ENCODE measurements around the gene TBX2. TPM values are rescaled to one million over a fixed set of nuclear protein-coding genes. Genes with fewer than 3 reads are reported as not detected.
"Not testable (repeated sequence)": the region's sequence is repeated elsewhere in the genome, so short reads cannot be mapped to it uniquely, and the experiment has no call there.

The TBX2 gene
- total RNA-seq, 1 donor from 2014 or later: 1.6 TPM

DNA sequence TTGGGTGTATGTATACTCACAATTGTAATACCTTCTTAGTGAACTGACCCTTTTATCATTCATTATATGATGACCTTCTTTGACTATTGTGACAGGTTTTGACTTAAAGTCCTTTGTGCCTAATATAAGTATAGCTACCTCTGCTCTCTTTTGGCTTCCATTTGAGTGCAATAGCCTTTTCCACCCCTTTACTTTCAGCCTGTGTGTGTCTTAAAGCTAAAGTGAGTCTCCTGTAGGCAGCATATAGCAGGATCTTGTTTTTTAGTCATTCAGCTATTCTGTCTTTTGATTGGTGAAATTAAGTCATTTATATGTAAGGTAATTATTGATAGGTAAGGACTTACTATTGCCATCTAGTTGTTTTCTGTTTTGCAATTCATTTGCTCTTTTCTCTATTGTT lies 36.6 kb downstream of the TBX2 start:
- no peak for ATAC-seq

DNA sequence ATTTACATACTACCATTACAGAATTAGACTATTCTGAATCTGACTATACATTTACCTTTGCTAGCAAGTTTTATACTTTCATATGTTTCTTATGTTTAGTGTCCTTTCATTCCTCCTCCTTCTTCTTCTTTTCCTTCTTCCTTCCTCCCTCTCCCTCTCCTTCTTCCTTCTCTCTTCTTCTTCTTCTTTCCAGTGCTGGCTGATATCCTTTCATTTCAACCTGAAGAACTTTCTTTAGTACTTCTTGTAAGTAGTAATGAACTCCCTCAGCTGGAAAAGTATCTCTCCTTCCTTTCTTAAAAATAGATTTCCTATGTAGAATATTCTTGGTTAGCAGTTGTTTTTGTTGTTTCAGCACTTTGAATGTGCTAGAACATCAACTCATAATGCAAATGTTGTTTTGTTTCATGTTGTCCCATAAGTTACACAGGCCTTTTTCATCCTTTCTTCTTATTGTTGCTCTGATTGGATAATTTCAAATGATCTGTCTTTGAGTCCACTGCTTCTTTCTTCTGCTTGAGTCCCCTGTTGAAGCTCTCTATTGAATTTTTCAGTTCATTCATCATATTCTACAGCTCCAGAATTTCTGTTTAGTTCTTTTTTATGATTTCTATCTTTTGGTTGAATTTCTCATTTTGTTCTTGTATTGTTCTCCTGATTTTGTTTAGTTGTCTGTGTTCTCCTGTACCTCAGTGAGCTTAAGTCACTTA lies 37.5 kb downstream of the TBX2 start:
- ATAC-seq: no peak

DNA sequence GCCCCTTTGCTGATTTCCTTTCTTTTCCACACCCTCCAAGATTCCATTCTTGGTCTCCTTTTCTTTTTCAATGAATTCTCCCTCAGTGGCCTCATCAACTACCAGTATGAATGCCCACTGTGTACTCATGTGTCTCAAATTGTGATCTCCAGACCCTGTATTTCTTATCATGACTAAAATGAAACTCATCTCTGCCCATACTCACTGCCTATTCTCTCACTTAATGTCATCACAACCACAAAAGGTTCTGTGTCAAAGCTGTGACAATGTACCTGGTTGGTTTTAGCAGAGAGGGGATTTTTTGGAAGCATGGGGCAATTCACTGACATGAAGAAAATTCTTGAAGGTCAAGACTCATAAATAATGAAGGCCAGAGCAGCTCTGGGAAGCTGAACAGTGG lies 41.1 kb downstream of the TBX2 start:
- ATAC-seq: no peak

DNA sequence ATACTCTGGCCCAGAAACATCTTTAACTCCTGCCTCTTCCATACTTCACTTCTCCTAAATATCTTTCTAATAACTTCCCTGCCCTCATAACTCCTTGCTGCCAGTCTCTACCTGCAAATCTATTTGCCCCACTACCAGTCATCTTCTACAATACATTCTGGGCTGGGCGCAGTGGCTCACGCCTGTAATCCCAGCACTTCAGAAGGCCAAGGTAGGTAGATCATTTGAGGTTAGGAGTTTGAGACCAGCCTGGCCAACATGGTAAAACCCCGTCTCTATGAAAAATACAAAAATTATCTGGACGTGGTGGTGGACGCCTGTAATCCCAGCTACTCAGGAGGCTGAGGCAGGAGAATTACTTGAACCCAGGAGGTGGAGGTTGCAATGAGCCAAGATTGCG lies 41.9 kb downstream of the TBX2 start:
- ATAC-seq: not testable (repeated sequence)

DNA sequence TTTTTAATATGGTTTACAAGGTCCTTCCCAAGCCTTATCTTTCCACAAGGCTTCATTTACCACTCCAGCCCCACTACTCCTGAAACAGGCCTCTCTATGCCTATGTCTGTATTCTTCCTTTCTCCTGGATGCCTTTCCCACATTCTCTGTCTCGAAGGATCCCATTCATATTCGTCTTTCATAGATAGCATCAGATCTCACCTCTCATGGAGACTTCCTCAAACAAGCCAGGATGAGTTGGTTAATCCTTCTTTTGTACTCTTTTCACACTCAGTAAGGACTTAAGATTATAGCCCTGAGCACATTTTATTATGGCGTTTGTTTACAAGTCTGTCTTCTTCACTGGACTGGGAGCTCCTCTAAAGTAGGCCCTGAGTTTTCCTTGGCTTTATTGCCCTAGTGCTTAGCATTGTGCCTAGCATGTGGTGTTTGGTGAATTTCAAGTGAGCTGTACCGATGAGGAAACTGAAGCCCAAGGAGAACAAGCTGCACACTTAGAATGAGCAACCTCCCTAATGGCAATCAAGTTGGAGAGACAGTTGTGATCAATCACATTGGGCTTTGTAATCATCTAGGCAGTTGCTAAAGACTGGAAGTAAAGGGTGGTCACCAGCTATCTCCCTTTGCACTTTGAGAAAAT lies 42.6 kb downstream of the TBX2 start:
- ATAC-seq: no peak

DNA sequence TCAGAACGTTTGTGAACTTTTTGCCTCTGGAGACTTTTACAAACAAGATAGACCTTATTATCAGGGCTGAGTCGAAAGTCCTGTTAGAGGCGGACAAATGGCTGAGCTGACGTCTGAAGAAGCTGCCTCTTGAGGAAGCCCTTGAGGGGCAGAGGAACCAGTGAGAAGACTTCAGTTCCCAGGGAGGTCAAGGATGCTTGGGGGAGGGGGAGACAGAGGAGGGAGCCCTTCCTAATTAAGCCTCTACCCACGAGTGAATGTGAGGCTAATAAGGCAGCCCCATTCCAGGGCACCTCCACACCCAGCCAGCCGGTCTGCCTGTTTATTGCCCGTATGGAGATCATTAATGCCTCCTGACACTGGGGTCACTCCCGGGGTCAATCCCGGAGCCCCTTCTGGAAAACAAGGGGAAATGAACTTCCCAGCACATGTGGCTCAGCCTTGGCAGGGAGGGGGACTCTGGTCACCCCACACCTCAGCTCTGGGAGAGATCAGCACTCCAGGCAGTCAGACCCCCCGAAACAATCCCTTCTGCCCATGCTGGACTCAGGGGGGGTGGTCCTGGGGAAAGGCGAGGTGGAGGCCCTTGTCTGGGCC lies 43.3 kb downstream of the TBX2 start:
- no peak for ATAC-seq

DNA sequence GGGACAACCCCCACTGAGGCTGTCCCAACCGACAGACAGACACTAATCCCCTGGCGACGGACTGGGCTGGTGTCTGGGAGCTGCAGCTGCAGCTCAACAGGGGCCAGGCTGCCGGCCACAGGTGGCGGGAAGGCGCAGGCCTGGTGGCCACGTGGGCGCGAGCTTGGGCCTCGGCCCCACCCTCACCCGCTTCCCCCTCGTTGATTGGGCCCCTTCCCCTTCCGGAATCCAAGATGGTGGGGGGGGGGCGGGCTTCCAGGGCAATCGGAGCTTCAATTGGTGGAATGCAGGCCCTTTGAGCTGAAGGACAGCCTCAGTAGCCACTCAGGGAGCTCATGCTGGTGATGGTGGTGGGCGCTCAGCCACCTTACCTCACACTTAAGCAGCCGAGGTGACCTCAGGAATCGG lies 43.8 kb downstream of the TBX2 start:
- ATAC-seq: no peak

DNA sequence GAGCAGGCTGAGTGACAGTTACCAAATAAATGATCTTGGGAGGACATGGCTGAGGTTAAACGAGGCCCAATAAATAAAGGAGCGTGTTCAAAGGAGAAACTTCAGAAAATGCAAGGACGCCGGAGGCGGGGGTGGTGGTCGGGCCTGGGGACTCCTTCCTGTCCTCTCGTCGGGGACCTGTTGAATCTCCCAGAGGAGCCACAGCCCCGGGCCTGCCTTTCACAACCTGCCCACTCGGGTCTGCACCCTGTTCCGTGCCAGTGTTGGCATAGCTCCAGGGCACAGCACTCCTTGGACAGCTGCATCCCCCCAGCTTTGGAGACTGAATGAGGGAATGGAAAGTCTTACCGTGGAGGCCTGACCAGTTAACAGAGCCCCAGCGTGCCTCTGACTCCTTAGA lies 44.4 kb downstream of the TBX2 start:
- no peak for ATAC-seq

DNA sequence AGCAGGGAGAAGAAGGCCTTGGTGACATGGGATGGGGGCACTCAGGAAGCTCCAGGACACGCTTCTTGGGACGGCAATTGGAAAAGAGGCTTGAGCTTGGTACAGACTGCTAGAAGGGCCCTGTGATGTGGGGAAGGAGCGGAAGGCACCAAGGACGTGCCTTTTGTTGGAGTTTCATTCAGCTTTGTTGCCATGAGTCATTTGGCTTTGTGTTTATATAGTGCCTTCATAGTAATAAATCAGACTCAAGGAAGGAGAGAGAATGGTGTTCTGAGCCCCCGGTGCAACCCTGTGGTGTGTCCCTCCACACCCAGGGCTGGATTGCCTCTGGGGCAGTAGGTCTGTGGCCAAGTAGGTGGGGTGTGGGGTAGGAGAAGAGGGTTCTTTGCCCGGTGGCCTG lies 45.2 kb downstream of the TBX2 start:
- ATAC-seq: peak; percentile 73

DNA sequence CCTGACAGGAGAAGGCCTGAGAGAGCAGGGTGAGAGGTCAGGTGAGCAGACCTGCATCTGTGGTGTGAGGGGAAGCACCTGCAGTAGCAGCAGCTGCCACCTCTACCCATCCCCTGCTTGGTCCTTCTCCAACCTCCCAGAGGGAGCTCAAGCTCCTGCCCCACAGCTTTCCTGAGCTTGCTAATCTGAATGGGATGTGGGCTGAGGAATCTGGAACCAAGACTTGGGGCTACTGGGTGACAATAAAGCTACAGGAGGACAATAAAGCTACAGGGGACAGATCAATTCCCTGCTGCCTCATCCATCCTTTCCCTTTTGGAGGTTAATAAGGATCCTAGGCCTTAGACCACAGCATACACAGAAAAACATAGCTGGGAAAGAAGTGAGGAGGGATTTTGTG lies 47.7 kb downstream of the TBX2 start:
- no peak for ATAC-seq

DNA sequence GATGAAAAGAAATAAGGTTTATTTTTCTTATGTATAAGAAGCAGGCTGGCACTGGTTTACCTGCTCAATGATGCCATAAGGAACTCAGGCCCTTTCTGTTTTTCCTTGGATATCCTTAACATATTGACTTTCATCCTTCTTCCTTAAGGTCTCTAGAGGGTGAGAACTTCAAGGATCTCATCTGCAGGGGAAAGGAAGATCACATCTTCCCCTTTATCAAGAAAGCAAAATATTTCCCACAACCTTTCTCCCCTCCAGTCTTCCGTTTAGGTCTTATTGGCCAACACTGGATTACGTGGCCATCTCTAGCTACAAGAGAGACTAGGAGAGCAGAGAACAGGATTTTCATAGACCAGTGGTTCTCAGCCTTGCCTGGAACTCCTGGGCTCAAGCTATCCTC lies 48.4 kb downstream of the TBX2 start:
- ATAC-seq: no peak

DNA sequence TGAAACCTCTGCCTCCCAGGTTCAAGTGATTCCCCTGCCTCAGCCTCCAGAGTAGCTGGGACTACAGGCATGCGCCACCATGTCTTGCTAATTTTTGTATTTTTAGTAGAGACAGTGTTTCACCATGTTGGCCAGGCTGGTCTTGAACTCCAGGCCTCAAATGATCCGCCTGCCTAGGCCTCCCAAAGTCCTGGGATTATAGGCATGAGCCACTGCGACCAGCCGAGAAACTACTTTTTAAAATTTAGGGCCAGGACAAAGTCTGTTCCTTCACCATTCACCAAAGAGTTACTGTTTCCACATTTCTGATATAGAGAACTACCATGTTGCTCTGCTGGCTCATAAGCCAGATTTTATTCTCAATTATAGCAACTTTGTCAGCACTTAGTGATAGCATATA lies 49.5 kb downstream of the TBX2 start:
- not testable (repeated sequence) for ATAC-seq

DNA sequence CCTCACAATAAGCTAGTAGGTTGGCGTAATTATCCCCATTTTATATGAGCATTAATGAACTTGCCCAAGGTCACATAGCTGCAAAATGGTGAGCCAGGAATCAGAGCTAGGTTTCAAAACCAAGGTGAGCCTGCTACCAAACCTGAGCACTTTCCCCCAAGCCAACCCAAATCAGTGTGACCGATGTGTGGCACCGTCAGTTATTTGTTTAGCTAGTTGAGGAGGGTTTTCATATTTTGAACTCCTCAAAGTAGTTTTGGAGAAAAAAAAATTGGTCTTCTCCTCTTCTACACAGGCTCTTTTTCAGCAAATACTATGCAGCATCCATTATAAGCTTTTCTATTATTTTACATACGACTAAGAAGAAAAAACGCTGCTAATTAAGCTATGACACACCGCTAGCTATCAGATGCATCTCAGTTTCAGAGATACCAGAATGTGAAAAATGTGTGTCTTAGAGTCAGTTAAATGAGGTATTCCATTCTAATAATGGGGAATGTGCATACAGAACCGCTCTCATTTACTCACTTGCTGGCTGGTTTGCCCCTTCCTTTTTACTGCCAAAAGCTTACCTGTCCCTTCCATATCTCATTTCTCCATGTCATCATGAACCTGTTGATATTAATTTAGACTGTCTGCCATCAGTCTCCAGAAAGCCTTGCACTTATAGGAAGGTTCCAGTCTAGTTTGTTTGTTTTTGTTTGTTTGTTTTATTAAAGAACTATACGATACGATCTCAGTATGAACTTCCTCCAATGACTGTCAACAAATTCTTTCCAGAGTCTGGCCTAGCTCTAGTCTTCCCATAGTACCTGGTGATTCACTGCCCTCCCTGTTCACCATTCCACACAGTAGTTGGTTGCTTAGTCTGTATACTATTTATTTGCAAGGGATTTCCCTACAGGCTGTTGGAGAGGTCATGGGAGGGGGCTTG lies 50.3 kb downstream of the TBX2 start:
- ATAC-seq: no peak

DNA sequence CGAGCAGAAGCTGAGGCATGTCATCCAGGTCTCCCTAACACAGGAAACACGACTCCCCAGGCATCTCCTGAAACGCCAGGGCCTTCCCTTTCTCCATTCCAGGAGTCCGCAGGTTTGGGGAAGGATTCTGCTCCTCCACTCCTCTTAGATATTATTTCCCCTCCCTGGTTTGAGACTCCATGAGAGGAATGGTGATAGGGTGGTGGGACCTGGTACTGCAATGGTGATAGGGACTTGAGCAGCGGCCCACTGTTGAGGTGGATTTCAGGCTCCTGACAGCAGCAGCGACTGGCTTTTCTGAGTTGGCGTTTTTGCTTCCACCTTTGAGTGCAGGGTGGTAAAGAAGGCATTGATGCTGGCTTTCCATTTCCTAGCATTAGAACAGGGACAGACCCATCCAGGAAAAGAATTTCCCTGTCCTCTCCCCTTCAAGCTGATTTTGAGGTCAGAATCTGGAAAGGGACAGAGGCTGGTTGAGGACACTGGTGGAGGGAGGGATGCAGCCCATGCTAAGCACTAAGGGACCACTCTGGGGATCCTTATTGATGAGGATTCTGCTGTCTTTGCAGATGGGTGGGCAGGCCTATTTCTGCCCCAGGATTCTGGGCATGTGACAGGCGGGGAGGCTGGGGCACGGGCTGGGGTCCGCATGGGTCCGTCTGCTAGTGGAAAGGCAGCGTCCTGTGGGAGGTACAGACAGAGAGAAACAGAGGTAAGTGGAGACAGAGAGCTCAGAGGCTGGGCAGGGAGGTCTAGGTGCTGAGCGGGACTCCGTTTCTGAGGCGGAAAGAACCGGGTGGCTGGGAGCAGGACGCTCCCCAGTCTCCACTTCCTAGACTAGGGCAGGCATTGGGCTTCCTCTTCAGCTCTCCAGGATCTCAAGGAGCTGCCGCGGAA lies 51.2 kb downstream of the TBX2 start:
- ATAC-seq: no peak

DNA sequence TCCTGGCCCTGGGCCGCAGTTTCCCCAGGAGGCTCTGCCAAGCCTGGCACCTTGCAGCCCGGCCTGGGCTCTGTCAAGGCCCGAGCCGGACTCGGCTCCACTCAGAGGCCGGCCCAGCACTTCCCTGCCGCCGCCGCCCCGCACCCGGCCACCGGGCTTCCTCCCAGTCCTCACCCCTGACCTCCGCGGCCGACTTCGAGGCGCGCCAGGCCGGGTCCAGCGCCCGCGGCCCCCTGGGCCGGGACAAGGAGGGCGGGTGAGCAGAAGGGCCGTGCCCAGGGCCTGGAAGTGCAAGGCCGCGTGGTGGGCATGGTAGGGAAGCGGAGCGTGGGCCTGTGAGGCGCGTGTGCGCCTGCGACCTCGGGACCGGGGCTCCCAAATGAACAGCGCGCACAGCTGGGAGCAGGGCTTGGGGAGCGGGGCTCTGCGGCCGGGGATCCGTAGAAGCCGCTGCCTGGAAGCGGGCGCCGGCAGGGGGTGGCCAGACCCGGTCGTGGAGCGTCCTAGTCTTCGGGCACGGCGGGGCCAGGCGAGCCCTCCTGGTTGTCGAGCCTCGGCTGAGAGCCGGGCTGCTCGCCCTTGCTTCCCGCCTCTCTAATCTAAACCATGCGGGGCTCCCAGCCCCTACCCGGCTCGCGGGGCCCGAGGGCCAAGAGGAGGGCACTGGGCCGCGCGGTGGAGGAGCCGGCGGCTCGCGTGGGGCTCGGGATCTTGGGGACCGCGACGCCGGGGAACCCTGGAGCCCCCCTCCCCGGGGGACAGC lies 52.1 kb downstream of the TBX2 start:
- ATAC-seq: no peak

DNA sequence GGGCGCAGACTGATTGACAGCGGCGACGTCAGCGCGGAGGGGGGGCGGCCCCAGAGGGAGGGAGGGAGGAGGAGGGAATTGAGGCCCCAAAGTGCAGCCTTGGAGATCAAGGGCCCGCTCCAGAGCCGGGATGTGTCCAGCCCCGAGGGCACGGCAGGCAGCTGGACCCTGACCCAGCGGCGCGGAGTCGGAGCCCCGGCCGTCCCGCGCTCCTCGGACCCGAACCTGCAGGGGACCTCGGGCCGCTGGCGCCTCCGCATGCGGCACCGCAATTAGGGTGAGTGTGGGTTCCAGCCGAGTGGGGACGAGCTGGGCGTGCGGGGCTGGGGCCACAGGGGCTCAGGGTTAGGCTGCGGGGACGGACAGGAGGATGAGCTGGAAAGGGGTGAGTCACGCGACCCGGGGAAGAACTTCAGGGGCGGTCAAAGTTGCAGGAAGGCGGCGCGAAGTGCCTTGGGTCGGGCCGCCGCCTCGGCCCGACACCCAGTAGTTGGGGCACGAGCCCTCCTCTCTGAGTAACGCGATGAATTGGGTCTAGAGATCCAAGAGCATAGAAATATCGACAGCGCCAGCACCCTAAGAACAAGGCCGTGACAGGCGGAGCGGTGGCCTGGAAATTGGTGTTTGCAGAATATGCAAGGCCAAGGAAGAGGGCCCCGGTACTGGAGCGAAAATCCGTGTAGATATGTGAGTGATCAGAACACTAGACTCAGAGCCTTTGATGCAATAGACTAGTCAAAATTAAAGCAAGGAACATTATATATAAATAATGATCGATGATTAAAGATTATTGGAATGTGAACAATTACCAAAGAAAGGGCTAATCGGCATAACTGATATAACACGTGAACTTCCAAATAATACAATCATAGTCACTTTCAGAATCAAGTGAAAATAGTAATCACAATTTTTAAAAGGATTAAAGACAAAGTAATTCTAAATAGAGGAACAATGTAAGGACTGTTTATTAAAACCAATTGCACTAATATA lies 53.0 kb downstream of the TBX2 start, which contains the start of gene TBX4:
Gene TBX4 (plus strand): TSS at position 122 of the 990 bp plus-strand sequence. CDS start 4,069 bp downstream, outside the sequence.
- ATAC-seq: no peak

DNA sequence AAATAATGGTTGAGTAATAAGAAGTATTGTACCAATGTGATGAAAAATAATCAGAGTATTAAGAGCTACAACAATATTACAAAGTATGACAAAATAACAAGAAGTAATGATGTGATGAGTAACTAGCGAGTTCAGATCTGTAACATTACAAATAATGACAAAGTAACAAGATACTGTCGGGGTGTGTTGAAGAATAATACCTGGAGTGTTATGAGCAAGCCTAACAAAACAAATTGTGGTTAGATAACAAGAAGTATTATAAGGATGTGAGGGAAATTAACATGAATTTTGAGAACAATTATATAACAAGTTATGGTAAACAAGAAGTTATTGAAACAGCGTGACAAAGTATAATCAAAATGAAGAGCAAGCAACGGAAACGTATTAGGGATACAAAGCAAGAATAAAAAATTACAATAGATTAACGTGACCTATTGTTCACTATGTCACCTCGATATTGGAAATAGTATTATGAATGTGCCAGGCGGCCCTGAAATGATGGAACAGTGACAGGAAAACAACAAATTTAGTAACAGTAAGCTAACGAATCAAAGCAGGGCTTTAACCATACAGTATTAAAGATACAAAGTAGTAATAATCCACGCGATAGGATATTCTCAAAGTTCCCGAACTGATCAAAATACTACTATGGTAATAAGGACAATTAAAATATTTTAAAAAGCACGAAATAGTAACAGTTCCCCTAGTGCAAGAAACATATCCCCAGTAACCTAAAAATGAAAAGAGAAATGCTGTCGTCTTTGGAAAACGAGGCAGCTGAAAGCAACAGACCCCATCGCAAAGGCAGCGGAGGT lies 54.1 kb downstream of the TBX2 start:
- ATAC-seq: no peak

DNA sequence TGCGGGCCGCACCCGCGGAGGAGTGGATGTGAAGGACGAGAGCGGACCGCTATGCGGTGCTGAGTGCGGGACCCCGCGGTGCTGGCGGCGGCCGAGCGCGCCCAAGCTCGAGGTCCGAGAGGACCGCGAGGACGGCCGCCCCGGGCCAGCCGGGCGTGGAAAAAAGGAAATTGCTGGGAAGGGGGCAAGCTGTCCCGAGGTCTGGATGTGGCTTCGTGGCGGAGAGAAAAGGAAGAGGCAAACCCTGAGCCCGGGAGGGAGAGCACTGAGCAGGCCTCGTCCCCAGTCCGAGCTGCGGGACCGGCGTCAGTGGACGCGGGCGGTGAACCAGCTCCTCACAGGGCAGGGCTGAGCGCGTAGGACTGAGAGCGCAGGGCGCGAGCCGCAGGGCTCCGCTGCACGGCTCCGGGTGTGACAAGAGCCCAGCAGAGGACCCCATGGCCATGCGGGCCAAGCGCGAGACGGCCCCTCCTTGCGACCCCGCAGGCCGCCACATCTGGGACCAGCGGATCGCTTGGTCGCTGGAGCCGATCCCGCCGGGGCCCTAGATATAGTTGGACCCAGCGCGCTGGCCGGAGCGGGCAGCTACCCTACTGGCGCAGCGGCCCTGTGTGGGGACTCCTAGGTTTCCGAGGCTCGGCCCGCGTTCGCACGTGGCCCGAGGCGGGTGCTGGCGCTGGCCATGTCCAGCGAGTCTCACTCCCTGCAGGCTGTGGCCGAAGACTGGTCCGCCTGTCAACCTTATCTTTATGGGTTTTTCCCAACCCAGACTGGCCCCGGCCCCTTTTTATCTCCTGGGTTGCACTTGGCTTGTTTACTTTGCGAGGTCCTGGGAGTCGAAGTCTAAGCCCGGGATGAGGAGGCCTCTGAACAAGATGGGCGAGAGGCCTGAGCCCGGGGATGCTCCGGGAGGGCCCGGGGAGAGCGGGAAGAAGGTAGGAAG lies 55.0 kb downstream of the TBX2 start:
- ATAC-seq: no peak
